Activated T-cell treated with anti-CD3 and anti-CD28 coated beads, Interleukin-2, amount 50 U/mL, for 1 hour (primary cell): ENCODE measurements around the gene LASP1.
"Not testable (repeated sequence)": the region's sequence is repeated elsewhere in the genome, so short reads cannot be mapped to it uniquely, and the experiment has no call there.

Experiments used
- DNase-seq: peaks from one replicate; pipeline ENCODE4 v3.0.0-alpha.2; 2020

Gene LASP1

DNA sequence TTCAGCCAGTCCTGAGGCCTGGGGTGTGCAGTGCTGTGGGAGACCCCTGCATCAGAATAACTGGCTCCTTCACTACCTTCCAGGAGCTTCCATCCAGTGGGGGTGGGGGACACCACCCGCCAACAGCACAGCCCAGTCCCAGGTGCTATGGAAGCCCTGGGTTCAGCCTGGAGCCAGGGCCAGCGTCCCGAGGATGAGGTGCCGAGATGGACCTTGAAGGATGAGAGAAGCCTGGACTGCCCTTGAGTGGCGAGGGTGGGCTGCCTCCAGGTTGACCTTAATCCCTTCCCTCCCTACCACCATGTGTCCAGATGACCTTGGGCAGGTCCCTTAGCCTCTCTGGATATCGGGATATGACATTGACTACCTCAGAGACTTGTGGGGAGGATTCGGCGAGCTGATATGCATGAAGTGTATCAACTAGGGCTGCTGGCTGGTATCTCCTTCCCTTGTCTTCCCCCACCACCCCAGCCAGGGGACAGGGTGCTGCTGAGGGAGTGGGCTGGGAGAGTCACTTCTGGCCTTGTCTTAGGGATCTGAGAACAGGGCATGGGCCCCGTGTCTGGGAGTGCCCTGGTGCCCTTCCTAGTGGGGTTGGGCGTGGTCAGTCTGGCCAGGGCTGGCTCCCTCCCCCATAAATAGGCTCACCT, 41.3 kb downstream of the LASP1 start:
- DNase-seq = peak; percentile 15

GRCh38 chr17:38911731-38912081, 41.8 kb downstream of the LASP1 start:
- not testable (repeated sequence) for DNase-seq

DNA sequence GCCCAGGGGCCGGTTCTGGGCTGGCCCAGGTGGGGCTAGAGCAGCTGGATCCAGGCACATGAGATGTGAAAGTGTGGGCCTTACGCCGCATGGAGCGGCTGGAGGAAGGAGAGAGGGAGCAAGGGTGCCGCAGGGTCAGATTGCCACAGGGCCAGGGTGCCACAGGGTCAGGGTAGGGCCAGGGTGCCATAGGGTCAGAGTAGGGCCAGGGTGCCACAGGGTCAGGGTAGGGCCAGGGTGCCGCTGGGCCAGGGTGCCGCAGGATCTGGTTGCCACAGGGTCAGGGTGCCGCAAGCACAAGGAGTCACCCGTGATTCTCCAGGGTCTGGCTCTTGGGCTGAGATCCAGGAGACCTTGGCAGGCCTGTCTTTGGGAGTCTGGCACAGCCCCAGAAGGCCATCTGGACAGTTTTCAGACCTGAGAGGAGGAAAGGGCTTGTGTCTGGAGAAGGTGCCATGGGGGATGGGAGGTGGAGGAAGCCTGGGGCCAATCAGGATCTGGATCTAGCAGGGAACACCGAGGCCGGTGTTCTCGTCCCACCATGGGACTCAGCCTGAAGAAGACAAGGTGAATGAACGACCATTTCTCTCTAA, 42.5 kb downstream of the LASP1 start:
- DNase-seq = peak; percentile 15

- peak; percentile 10 for DNase-seq
Measured at GRCh38 chr17:38914741-38915638, 45.1 kb downstream of the LASP1 start.

DNA sequence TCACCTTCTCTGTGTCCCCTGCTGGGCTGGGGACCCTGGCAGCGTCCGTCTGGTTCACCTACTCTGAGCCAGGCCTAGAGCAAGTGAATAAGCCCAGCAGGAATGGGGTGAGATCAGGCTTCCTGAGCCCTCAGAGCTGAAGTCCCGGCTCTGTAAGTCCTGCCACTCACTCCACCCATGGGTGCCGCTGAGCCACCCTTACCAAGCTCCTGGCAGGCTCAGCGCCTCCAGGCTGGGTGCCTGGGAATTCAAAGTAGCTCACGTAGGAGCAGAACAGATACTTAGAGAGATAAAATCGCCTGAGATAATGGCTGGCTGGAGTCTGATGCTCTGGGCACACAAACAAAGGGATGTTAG, 45.8 kb downstream of the LASP1 start:
- DNase-seq = peak; percentile 11

- DNase-seq = no peak
Measured at GRCh38 chr17:38916771-38917170, 46.9 kb downstream of the LASP1 start.

DNA sequence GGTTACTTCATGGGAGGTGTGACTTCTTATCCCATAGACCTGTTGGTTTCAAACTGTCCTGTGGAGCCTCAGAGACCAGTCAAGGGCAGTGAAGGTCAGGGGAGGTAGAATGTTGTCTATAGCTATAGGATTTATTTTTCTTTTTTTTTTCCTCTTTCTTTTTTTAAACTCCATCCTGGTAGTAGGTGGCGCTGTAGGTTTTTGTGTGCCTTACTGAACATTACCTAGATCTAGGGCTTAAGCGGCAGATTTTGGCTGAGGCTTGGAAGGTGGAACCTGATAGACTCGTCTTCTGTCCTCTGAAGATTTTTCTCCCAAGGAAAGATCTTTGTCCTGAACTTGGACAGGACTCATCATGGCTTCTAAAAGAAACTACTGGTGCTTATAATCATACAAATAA, 47.4 kb downstream of the LASP1 start:
- no peak for DNase-seq

DNA sequence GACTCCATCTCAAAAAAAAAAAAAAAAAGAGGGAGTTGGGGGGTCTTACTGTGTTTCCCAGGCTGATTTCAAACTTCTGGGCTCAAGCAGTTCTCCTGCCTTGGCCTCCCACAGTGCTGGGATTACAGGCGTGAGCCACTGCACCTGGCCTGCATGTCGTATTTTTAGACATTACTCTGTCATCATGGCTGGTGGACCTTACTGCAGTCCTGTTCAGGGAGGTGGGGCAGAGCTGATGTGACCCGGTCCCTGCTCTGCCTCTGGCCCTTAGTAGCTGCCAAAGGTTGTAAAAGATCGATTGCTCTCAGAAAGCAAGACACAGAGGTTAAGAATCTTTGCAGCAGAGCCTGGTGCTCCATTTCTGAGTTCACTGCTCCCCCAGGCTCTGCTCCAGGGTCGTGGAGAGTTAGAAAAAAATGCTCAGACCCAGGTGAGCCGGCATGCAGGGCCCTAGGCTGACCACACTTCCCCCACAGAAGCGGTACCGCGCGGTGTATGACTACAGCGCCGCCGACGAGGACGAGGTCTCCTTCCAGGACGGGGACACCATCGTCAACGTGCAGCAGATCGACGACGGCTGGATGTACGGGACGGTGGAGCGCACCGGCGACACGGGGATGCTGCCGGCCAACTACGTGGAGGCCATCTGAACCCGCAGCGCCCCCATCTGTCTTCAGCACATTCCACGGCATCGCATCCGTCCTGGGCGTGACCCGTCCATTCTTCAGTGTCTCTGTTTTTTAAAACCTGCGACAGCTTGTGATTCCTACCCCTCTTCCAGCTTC, 48.5 kb downstream of the LASP1 start:
- no peak for DNase-seq

DNA sequence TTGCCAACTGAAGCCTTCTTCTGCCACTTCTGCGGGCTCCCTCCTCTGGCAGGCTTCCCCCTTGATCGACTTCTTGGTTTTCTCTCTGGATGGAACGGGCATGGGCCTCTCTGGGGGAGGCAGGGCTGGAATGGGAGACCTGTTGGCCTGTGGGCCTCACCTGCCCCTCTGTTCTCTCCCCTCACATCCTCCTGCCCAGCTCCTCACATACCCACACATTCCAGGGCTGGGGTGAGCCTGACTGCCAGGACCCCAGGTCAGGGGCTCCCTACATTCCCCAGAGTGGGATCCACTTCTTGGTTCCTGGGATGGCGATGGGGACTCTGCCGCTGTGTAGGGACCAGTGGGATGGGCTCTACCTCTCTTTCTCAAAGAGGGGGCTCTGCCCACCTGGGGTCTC, 49.1 kb downstream of the LASP1 start:
- no peak for DNase-seq

DNA sequence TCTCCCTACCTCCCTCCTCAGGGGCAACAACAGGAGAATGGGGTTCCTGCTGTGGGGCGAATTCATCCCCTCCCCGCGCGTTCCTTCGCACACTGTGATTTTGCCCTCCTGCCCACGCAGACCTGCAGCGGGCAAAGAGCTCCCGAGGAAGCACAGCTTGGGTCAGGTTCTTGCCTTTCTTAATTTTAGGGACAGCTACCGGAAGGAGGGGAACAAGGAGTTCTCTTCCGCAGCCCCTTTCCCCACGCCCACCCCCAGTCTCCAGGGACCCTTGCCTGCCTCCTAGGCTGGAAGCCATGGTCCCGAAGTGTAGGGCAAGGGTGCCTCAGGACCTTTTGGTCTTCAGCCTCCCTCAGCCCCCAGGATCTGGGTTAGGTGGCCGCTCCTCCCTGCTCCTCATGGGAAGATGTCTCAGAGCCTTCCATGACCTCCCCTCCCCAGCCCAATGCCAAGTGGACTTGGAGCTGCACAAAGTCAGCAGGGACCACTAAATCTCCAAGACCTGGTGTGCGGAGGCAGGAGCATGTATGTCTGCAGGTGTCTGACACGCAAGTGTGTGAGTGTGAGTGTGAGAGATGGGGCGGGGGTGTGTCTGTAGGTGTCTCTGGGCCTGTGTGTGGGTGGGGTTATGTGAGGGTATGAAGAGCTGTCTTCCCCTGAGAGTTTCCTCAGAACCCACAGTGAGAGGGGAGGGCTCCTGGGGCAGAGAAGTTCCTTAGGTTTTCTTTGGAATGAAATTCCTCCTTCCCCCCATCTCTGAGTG, 49.6 kb downstream of the LASP1 start:
- no peak for DNase-seq

GRCh38 chr17:38920374-38921291, 50.8 kb downstream of the LASP1 start:
- no peak for DNase-seq

GRCh38 chr17:38921756-38922411, 52.0 kb downstream of the LASP1 start:
- DNase-seq = no peak

- DNase-seq = no peak
Measured at GRCh38 chr17:38922538-38923297, 52.9 kb downstream of the LASP1 start.

- DNase-seq = peak; percentile 46
Measured at GRCh38 chr17:38925263-38925995, 55.6 kb downstream of the LASP1 start, which contains the start of gene LASP1NB. Gene LASP1NB (plus strand): TSS chr17:38925614.

DNA sequence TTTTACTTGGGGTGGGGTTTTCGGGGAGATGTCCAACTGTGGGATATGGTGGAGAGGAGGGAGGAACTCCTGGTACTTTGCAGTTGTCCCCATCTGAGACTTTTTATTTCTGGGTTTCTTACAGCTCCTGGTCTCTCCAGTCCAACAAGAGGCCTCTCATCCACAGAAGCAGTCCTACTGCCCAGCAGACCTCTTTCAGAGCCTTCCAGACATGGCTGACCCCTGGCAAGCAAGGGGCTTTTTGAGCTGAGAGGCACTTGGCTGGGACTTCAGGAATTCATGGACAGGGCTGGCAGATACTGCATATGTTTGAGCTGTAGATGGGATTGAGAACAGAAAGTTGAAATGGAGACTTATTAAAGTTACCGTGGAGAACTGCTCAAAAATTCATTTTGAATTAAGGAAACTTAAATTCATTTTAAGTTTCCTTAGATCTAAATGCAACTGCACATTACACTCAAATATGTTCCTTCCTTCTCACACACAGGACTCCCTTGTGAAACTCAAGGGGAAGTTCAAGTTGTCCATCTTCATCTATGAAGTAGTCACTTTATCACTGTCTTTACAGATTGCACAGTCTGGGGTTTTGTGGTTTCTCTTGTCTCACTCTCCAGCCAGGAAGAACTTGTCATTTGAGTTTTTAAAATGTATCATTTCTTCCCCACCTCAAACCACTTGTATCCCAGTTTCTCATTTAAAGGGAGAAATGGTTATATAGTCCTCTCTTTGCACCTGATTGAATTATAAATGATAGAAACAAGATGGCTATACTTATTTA, 56.6 kb downstream of the LASP1 start:
- DNase-seq = no peak

DNA sequence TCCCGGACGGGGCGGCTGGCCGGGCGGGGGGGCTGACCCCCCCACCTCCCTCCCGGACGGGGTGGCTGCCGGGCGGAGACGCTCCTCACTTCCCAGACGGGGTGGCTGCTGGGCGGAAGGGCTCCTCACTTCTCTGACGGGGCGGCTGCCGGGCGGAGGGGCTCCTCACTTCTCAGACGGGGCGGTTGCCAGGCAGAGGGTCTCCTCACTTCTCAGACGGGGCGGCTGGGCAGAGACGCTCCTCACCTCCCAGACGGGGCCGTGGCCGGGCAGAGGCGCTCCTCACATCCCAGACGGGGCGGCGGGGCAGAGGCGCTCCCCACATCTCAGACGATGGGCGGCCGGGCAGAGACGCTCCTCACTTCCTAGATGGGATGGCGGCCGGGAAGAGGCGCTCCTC, 60.9 kb downstream of the LASP1 start:
- DNase-seq = not testable (repeated sequence)

DNA sequence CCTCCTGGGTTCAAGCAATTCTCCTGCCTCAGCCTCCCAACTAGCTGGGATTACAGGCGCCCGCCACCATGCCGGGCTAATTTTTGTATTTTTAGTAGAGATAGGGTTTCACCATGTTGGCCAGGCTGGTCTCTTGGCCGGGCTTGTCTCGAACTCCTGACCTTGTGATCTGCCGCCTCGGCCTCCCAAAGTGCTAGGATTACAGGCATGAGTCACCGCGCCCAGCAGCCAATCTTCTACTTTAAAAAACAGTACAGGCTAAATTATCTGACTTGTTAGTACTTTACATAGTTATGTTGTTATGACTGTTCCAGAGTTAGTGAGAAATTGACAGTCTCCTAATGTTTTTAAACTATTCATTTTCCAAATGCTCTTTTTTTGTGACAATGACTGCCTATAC, 64.1 kb downstream of the LASP1 start:
- not testable (repeated sequence) for DNase-seq

GRCh38 chr17:38939987-38940386, 70.1 kb downstream of the LASP1 start:
- no peak for DNase-seq
